Measurements from ENCODE around the gene NPPA. TPM values are rescaled to one million over a fixed set of nuclear protein-coding genes. Genes with fewer than 3 reads are reported as not detected.

NPPA gene
- total and polyA plus RNA-seq, 9 of the 15 experiments (the other 6 are each of a cell fraction or from before 2014, with no cell fraction given) = not detected

- TF ChIP-seq ZNF263 (CRISPR knock-in tag; IDR thresholded peaks at IDR 0.05; ENCODE audit: borderline replicate concordance) = peak; percentile 42; the same call in 1 of the 2 replicates
- TF ChIP-seq EHMT2 (IDR thresholded peaks at IDR 0.05) = peak; percentile 98
- TF ChIP-seq XRCC4 (IDR thresholded peaks at IDR 0.05; ENCODE audit: extremely low read depth, insufficient read depth, insufficient read length) = no peak
- TF ChIP-seq PHF8 (IDR thresholded peaks at IDR 0.05; ENCODE audit: borderline replicate concordance, low read length) = no peak
- no peak for TF ChIP-seq SOX6 (IDR thresholded peaks at IDR 0.05)
- TF ChIP-seq CCNT2 (IDR thresholded peaks at IDR 0.05; ENCODE audit: borderline replicate concordance, extremely low read depth, insufficient read length, low read depth, low read length) = no peak
- TF ChIP-seq ZBTB49 (CRISPR knock-in tag; IDR thresholded peaks at IDR 0.05; ENCODE audit: borderline replicate concordance) = no peak
- no peak for TF ChIP-seq TCFL5 (CRISPR knock-in tag; conservative IDR thresholded peaks at IDR 0.05)
Observed at GRCh38 chr1:11845641-11846335, 1.8 kb downstream of the NPPA start (continued).

Measured in K562 (cell line).